ENCODE results near the gene SMARCD2.
A peak's percentile ranks its signal among the peaks of the same experiment; 100 is the strongest.
"Not testable (repeated sequence)": the region's sequence is repeated elsewhere in the genome, so short reads cannot be mapped to it uniquely, and the experiment has no call there.

SMARCD2 gene

GRCh38 chr17:63842540-63843386, at the start of gene SMARCD2:
SMARCD2 (minus strand) TSS chr17:63842685; CDS start chr17:63842674, 11 bp downstream.
- DNase-seq (ENCODE audit: low spot score): peak; percentile 96

GRCh38 chr17:63889026-63889848, 46.8 kb upstream of the SMARCD2 start:
- peak; percentile 10 for DNase-seq (ENCODE audit: low spot score)

- not testable (repeated sequence) for DNase-seq (ENCODE audit: low spot score)
These were observed 42.6 kb upstream of the SMARCD2 start for GRCh38 chr17:63885119-63885518.

- not testable (repeated sequence) for DNase-seq (ENCODE audit: low spot score)
These were observed 40.2 kb upstream of the SMARCD2 start for GRCh38 chr17:63882626-63883126.

GRCh38 chr17:63881935-63882601, 39.6 kb upstream of the SMARCD2 start, which contains the start of gene GH2:
GH2 (minus strand) TSS chr17:63881944; CDS start chr17:63881801, 143 bp downstream.
- DNase-seq (ENCODE audit: low spot score): peak; percentile 37

GRCh38 chr17:63881337-63881736, 38.9 kb upstream of the SMARCD2 start:
- not testable (repeated sequence) for DNase-seq (ENCODE audit: low spot score)

GRCh38 chr17:63880706-63881105, 38.2 kb upstream of the SMARCD2 start:
- DNase-seq (ENCODE audit: low spot score): no peak

- not testable (repeated sequence) for DNase-seq (ENCODE audit: low spot score)
These were observed 35.9 kb upstream of the SMARCD2 start for GRCh38 chr17:63878413-63878812.

GRCh38 chr17:63874693-63875092, 32.2 kb upstream of the SMARCD2 start:
- not testable (repeated sequence) for DNase-seq (ENCODE audit: low spot score)

GRCh38 chr17:63874061-63874626, 31.7 kb upstream of the SMARCD2 start:
- DNase-seq (ENCODE audit: low spot score): not testable (repeated sequence)

GRCh38 chr17:63873577-63873976, 31.1 kb upstream of the SMARCD2 start, which contains the start of gene CSH2:
CSH2 (minus strand) TSS chr17:63873677; CDS start chr17:63873614, 63 bp downstream.
- not testable (repeated sequence) for DNase-seq (ENCODE audit: low spot score)

GRCh38 chr17:63871646-63872365, 29.3 kb upstream of the SMARCD2 start:
- DNase-seq (ENCODE audit: low spot score): not testable (repeated sequence)

GRCh38 chr17:63870292-63870665, 27.8 kb upstream of the SMARCD2 start:
- not testable (repeated sequence) for DNase-seq (ENCODE audit: low spot score)

GRCh38 chr17:63869491-63870291, 27.2 kb upstream of the SMARCD2 start:
- DNase-seq (ENCODE audit: low spot score): not testable (repeated sequence)

- DNase-seq (ENCODE audit: low spot score): not testable (repeated sequence)
These were observed 24.1 kb upstream of the SMARCD2 start for GRCh38 chr17:63866625-63867024.

- DNase-seq (ENCODE audit: low spot score): no peak
These were observed 16.8 kb upstream of the SMARCD2 start for GRCh38 chr17:63859257-63859656.

- not testable (repeated sequence) for DNase-seq (ENCODE audit: low spot score)
These were observed 13.9 kb upstream of the SMARCD2 start for GRCh38 chr17:63856425-63856824.

GRCh38 chr17:63855185-63855584, 12.7 kb upstream of the SMARCD2 start:
- no peak for DNase-seq (ENCODE audit: low spot score)

GRCh38 chr17:63854709-63855108, 12.2 kb upstream of the SMARCD2 start:
- no peak for DNase-seq (ENCODE audit: low spot score)

GRCh38 chr17:63853260-63853659, 10.8 kb upstream of the SMARCD2 start:
- no peak for DNase-seq (ENCODE audit: low spot score)
